ENCODE measurements around the gene UCP1.

UCP1 gene

GRCh38 chr4:140568507-140569306 lies at the start of gene UCP1:
Gene UCP1 (minus strand): TSS chr4:140568961. CDS start chr4:140568729, 232 bp downstream.
- DNase-seq = no peak

- DNase-seq = no peak
Measured at GRCh38 chr4:140617499-140618248, 48.9 kb upstream of the UCP1 start.

DNA sequence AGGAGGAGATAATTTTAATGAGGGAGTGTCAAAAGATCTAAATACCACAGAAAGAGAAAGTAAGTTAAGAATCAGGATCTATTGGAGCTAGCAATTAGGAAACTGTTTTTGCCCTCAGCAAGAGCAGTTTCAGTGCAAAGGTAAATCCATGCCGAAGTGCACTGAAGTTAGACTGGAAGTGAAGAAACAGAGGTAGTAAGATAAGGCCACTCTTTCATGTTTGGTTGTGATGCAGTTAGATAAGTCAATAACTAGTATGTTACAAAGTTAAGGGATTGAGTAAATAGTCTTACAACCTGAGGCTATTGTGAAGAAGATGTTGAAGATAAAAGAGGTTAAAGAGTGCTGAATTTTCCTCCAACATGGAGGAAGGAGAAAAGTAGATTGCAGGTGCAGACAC lies 46.7 kb upstream of the UCP1 start:
- no peak for DNase-seq

DNA sequence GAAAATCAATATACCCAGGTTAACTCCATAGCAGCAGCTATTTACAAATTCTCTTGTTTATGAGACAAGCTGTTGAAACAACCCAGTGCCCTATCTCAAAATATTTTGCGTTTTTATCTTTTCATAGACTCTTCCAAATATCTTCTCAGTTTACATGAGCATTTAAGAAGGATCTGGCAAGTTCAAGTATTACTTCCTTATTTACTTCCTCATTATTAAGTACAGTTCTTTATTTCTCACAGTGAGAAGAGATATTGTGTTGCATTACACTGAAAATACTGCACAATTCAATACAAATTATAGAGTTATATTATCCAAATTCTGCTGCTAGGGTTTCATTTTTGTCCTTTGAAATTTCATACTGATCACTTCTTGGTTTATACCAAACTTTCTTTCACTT lies 43.6 kb upstream of the UCP1 start:
- no peak for DNase-seq

DNA sequence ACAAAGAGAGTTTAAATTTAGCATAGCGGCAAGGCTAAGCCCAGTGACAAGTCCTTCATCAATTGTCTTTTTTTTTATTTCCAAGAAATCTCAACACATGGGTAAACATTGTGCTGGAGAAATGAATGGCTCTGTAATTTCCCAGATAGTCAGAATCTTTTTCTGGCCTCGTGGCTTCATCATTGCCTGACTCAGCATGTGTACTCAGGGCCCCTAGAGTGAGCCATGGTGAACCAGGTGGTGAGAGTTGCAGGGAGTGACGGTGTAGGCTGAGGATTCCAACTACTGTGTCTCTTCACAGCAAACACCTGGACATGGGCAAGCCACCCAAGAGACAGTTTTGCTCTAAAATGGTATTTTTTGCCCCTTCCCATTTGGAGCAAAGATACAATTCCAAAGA lies 43.1 kb upstream of the UCP1 start:
- DNase-seq = no peak

DNA sequence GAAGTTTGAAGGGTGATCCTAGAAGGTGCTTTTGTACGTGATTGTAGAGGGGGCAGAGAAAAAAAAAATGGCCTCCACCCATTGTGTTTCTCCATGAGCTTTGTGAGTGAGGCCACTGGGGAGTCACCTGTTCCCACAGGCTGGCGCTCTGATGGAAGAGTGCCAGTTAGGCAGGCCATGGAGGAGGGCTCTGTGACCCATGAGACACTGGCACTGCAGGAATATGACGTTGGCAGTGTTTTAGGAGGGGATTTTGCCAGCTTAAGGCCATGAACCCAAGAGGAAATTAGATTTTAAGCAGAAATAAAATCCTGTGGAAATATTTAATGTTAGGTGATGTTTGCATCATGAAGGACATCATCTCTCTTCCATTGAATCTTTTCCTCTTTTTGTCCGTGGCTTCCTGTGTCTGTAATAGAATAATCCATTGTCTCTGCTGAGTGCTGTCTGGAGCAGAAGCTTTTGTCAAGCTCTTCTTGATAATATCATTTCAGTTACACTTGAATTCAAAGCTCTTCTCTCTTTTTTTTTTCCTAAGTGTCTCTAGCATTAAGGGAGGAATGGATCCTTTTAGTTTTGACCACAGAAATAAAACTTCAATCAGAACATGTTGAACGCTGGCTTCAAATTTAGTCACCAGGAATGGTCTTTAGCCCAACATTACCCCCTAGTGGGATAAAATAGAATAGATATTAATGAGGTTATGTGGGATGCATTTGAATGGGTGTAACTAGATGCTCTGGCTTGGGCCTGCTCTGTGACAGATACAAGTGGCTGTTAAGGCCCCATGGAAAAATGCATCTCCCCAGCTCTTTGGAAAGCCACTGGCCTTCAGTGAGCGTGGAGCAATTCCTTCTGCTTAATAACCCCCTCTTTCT lies 41.0 kb upstream of the UCP1 start:
- DNase-seq = no peak

GRCh38 chr4:140607852-140608251 lies 39.1 kb upstream of the UCP1 start:
- no peak for DNase-seq

- no peak for DNase-seq
Measured at GRCh38 chr4:140604544-140604943, 35.8 kb upstream of the UCP1 start.

GRCh38 chr4:140603286-140603685 lies 34.5 kb upstream of the UCP1 start:
- no peak for DNase-seq

GRCh38 chr4:140602714-140603113 lies 34.0 kb upstream of the UCP1 start:
- no peak for DNase-seq

DNA sequence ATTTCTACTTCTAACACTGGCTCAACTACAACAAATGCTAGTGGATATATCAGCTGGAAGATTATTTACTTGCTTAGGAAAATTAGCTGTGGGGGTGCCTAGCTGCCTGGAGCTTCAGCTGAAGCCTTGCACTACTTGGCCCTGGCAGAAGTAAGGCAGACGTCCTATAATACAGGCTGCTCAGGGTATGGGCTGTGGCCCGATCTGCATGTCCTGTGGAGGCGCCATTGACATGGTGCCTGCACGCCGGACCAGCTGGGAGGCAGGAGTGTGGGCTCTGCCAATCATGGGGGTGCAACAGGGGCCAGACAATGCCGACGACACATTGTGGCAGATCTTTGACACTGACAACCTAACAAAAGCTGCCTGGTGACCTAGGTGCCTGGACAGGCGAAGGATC lies 31.6 kb upstream of the UCP1 start:
- no peak for DNase-seq

GRCh38 chr4:140595065-140595464 lies 26.3 kb upstream of the UCP1 start:
- no peak for DNase-seq

DNA sequence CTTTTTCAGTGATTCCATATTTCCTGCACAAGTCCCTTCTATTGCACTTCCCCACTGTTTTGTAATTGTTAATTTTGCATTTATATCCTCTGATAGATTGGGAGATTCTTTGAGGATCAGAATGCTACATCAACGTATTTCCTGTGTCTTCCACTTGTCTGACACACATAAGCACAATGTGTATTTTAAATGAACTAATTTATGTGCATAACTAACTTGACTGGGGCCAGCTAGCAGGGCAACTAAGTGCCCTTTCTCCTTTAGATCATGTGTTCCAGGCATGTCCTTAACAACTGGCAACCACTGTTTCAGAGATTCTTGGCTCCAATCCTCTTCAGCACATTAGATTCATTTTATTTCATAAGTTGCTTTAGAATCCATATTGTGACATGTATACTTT lies 15.7 kb upstream of the UCP1 start:
- no peak for DNase-seq

DNA sequence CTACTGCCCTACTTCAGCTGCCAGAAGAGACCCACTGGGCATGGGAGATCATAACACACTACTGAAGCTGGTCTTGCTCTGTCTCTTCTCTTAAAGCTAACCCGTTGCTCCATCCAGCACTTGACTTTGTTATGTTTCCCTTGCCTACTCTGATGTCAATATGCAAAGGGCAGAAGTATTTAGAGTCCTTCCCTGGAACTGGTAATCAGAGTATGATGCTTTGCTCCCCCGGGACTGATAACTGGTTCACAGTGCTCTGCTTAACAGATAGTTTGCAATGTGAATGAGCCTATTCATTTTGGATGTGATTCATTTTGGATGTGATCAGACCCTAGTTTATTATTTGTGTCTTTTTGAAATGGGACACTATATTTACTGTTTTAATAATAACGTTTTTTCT lies 12.3 kb upstream of the UCP1 start:
- no peak for DNase-seq

- no peak for DNase-seq
Measured at GRCh38 chr4:140579278-140579677, 10.5 kb upstream of the UCP1 start.

- no peak for DNase-seq
Measured at GRCh38 chr4:140575489-140575888, 6.7 kb upstream of the UCP1 start.

DNA sequence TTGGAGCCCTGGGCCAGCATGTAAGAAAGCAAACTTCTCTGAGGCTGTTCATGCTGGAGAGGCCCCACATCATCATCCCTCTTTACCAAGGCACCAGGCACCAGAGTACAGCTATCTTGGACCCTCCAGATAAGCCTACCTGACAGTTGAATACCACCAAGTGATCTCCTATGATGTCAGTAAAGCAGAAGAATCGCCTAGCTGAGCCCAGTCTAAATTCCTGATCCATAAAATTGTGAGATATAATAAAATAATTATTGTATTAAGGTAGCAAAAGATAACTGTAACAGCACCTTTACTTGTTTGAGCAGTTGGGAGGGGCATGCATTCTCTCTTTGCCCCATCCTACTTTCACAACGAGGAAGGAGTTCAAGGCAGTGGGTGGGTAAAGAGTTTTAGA lies 2.9 kb upstream of the UCP1 start:
- DNase-seq = no peak

DNA sequence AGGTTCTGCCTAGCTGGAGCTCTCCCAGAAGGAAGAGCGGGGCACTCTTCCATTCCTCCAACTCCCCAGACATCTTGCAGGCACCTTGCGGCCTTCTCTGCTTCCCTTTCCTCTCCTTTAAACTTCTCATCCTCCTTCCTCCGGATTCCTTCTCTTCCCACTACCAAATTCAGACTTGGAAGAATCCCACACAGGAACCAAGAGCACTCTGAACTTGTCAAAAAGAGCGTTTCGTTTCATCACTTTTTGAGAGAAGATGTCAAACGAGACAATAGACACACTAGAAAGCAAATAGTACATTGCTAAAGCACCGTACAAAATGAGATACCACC lies 512 bp upstream of the UCP1 start:
- no peak for DNase-seq

- no peak for DNase-seq
Measured at GRCh38 chr4:140559696-140560095, 9.1 kb downstream of the UCP1 start.

DNA sequence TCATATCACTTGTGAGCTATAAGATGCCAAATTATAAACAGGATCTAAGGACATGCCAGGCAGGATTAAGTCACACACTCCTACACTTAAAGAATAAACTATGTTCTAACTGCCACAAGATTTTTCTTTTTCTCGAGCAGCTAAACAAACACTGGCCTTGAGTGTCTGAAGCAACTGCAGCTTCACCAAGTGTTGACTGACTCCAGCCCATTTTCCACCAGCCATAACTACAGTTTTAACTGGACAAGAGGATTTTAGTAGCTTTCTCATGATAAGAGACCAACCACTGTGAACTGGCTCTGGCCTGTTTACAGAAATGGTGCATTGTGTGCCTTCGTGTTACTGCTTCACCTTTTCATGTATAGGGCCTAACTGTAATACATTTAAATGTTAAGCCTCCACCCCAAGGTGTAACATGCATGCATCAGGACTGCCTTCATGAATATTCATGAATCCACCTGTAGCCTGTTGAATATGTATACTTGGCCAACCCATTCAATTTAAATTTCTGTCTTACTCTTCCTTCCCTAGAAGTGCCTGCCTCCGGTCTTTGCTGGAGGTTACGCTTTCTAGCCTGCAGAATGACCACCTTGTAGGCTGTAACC lies 10.8 kb downstream of the UCP1 start:
- DNase-seq = no peak

GRCh38 chr4:140556372-140557085 lies 12.2 kb downstream of the UCP1 start:
- DNase-seq = no peak

GRCh38 chr4:140533951-140534480 lies 34.7 kb downstream of the UCP1 start:
- no peak for DNase-seq
